DND-41 (cell line): ENCODE data around the gene TRPM3.
A peak's percentile ranks its signal among the peaks of the same experiment; 100 is the strongest.

Experiments used
- ATAC-seq: fragments of 200-7000 bp; cut with Tn5 transposase; 3 replicates; pipeline ENCODE4 v1.9.1; 2021; ENCODE audit warnings: low read depth; ENCODE audit not compliant: insufficient read depth
- DNase-seq: peaks from one replicate; pipeline ENCODE4 v3.0.0-alpha.2; 2020
- H2AFZ ChIP-seq: 2 replicates; pipeline ENCODE4 v1.6.0; 2012; ENCODE audit warnings: low read depth, low read length
- H3K27ac ChIP-seq: 2 replicates; pipeline ENCODE4 v1.5.1; 2012; ENCODE audit warnings: low read length, inconsistent platforms
- H3K27me3 ChIP-seq: fragments of 200-600 bp; sonication (generic); 2 replicates; pipeline ENCODE4 v1.6.0; 2012; ENCODE audit warnings: low read length, mild to moderate bottlenecking, inconsistent platforms; ENCODE audit not compliant: insufficient read depth, poor library complexity
- H3K36me3 ChIP-seq: 2 replicates; pipeline ENCODE4 v1.5.1; 2012; ENCODE audit warnings: low read length, inconsistent platforms; ENCODE audit not compliant: insufficient read depth
- H3K4me1 ChIP-seq: 2 replicates; pipeline ENCODE4 v1.5.1; 2012; ENCODE audit warnings: mild to moderate bottlenecking, low read length; ENCODE audit not compliant: insufficient read depth
- H3K4me2 ChIP-seq: 2 replicates; pipeline ENCODE4 v1.6.0; 2012; ENCODE audit warnings: mild to moderate bottlenecking, moderate library complexity, low read length, inconsistent platforms; ENCODE audit not compliant: insufficient read depth
- H3K4me3 ChIP-seq, 2 experiments: fragments of 200-600 bp in 1 of 2; shearing (Covaris generic) in 1 of 2; 2 replicates each; pipeline ENCODE4 v1.5.1; 2012 to 2016; ENCODE audit warnings: inconsistent platforms in 2 of 2, low read length in 2 of 2, mild to moderate bottlenecking in 2 of 2, low read depth in 1 of 2, moderate library complexity in 1 of 2
- H3K79me2 ChIP-seq: 2 replicates; pipeline ENCODE4 v1.6.0; 2012; ENCODE audit warnings: low read length, inconsistent platforms; ENCODE audit not compliant: insufficient read depth
- H3K9ac ChIP-seq: 2 replicates; pipeline ENCODE4 v1.6.0; 2012; ENCODE audit warnings: low read depth, mild to moderate bottlenecking, inconsistent platforms, low read length, moderate library complexity
- H3K9me3 ChIP-seq: 2 replicates; pipeline ENCODE4 v1.5.1; 2012; ENCODE audit warnings: low read length, moderate library complexity, mild to moderate bottlenecking, inconsistent platforms; ENCODE audit not compliant: insufficient read depth, severe bottlenecking
- H4K20me1 ChIP-seq: 2 replicates; pipeline ENCODE4 v1.6.0; 2012; ENCODE audit warnings: low read length; ENCODE audit not compliant: insufficient read depth
- EZH2 ChIP-seq: IDR thresholded peaks from 3 replicates; pipeline ENCODE4 v1.6.1; 2012; ENCODE audit warnings: borderline replicate concordance, low read depth, mild to moderate bottlenecking, moderate library complexity, low read length, inconsistent platforms; ENCODE audit not compliant: severe bottlenecking
- TF ChIP-seq, protein P1 (sequence below): IDR thresholded peaks from 2 replicates; pipeline ENCODE4 v1.5.1; 2012; ENCODE audit warnings: borderline replicate concordance, low read length, moderate library complexity, mild to moderate bottlenecking; ENCODE audit not compliant: poor library complexity, severe bottlenecking; ENCODE audit errors: extremely low read depth

Gene TRPM3

DNA sequence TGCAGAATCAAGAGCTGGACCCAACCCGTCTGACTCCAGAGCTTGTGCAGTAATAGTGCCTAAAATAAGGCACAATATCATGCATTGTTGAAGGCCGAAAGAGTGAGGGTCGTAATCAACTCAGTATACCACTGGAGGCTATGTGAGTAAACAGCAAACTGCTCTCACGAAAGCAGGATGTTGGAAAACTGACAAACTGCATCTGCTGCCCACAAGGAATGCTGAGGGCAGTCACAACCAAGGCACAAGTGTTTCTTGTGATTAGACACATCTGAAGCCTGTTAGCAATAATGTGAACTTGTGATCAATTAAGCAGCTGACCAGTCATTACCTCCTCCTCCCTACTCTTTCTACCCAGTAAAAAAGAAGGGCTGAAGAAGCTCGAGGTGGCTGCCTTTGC lies 48.8 kb downstream of the TRPM3 start:
- Histone ChIP-seq H3K4me2 (no peak overlapping the region), H3K36me3 (no peaks in the 10 kb centered on the region), H3K4me3 (no peak overlapping the region), H2AFZ (no peak overlapping the region), H3K79me2 (no peaks in the 10 kb centered on the region), H4K20me1 (no peaks in the 10 kb centered on the region), H3K27me3 (no peaks in the 10 kb centered on the region), H3K4me1 (no peaks in the 10 kb centered on the region), H3K9me3 (no peaks in the 10 kb centered on the region), H3K9ac (no peak overlapping the region), H3K27ac (no peak overlapping the region)
- ATAC-seq (no peak), DNase-seq (no peak)
- TF ChIP-seq, protein P1, sequence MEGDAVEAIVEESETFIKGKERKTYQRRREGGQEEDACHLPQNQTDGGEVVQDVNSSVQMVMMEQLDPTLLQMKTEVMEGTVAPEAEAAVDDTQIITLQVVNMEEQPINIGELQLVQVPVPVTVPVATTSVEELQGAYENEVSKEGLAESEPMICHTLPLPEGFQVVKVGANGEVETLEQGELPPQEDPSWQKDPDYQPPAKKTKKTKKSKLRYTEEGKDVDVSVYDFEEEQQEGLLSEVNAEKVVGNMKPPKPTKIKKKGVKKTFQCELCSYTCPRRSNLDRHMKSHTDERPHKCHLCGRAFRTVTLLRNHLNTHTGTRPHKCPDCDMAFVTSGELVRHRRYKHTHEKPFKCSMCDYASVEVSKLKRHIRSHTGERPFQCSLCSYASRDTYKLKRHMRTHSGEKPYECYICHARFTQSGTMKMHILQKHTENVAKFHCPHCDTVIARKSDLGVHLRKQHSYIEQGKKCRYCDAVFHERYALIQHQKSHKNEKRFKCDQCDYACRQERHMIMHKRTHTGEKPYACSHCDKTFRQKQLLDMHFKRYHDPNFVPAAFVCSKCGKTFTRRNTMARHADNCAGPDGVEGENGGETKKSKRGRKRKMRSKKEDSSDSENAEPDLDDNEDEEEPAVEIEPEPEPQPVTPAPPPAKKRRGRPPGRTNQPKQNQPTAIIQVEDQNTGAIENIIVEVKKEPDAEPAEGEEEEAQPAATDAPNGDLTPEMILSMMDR = no peak
- no peak for TF ChIP-seq EZH2

DNA sequence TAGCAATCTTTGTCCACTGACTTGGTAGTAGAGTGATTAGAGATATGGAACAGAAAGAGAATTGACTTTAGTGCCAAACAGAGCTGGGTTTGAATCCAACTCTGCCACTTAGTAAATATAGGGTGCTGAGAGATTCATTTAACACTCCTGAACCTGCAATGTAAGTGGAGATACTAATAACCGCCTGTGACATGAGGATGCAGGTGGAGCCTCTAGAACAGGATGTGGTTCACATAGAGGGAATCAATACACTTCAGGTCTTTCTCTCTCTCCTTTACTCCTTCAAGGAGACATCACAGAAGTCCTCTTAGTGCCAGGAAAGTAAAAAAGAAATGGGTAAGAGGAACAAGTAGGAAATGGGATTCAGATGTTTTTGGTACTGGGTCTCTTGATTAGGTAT lies 49.8 kb downstream of the TRPM3 start:
- Histone ChIP-seq H3K9me3 (no peaks in the 10 kb centered on the region), H3K27me3 (no peaks in the 10 kb centered on the region), H3K4me2 (no peak overlapping the region), H3K27ac (no peak overlapping the region), H3K9ac (no peak overlapping the region), H3K4me1 (no peaks in the 10 kb centered on the region), H2AFZ (no peak overlapping the region), H3K4me3 (no peak overlapping the region), H3K79me2 (no peaks in the 10 kb centered on the region), H4K20me1 (no peaks in the 10 kb centered on the region), H3K36me3 (no peaks in the 10 kb centered on the region)
- DNase-seq (no peak), ATAC-seq (peak; percentile 55; the same call in 1 of the 3 replicates)
- TF ChIP-seq, protein P1 = no peak
- no peak for TF ChIP-seq EZH2

- H4K20me1 ChIP-seq = no peaks in the 10 kb centered on the region
- no peaks in the 10 kb centered on the region for H3K4me1 ChIP-seq
- ATAC-seq = no peak
- no peak overlapping the region for H2AFZ ChIP-seq
- no peak overlapping the region for H3K4me3 ChIP-seq
- H3K27me3 ChIP-seq = no peaks in the 10 kb centered on the region
- no peak overlapping the region for H3K9ac ChIP-seq
- H3K36me3 ChIP-seq = no peaks in the 10 kb centered on the region
- TF ChIP-seq, protein P1 = no peak
- TF ChIP-seq EZH2 = no peak
- H3K9me3 ChIP-seq = no peaks in the 10 kb centered on the region
- no peaks in the 10 kb centered on the region for H3K79me2 ChIP-seq
- no peak overlapping the region for H3K4me2 ChIP-seq
- no peak for DNase-seq
- H3K27ac ChIP-seq = no peak overlapping the region
Measured at GRCh38 chr9:71058660-71059059, 62.8 kb downstream of the TRPM3 start.

DNA sequence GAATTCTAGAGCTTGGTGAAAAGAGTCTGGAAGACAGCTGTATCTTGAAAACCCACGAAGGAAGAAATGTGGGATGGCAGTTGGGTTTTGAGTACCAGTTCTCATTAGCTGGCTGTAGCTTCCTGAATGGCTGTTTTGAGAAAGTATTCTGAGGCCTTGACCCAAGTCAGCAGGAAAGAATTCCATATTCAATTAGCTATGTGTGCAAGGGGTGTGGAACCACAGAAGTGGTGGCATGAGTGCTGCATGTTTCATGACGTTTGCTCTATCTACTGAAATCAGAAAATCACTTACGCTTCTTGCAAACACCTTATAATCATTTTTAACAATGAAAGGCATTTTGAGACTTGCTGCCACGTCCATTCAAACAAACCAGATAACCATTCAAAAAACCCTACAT lies 69.1 kb downstream of the TRPM3 start:
- TF ChIP-seq, protein P1 = no peak
- no peak for TF ChIP-seq EZH2
- ATAC-seq = no peak

More for the DNA sequence above, 69.1 kb downstream of the TRPM3 start:
- no peak overlapping the region for H3K9ac ChIP-seq
- DNase-seq = no peak
- H4K20me1 ChIP-seq = no peaks in the 10 kb centered on the region
- H3K79me2 ChIP-seq = no peaks in the 10 kb centered on the region
- no peaks in the 10 kb centered on the region for H3K36me3 ChIP-seq
- no peak overlapping the region for H3K27ac ChIP-seq
- H3K4me3 ChIP-seq = no peak overlapping the region
- H3K4me1 ChIP-seq = no peaks in the 10 kb centered on the region
- H2AFZ ChIP-seq = no peak overlapping the region
- no peaks in the 10 kb centered on the region for H3K9me3 ChIP-seq
- no peak overlapping the region for H3K4me2 ChIP-seq
- H3K27me3 ChIP-seq = no peaks in the 10 kb centered on the region
